MM.1S (cell line): ENCODE measurements around the gene BSN.

Source experiments
- CTCF ChIP-seq: fragments of 300-600 bp; sonication (generic); IDR thresholded peaks from 2 replicates; pipeline ENCODE4 v1.5.1; 2016; ENCODE audit warnings: antibody characterized with exemption, low read length, mixed read lengths
- EZH2 ChIP-seq: fragments of 300-600 bp; sonication (generic); optimal IDR thresholded peaks from 2 replicates; pipeline ENCODE3; 2017; ENCODE audit warnings: low read depth, mild to moderate bottlenecking, antibody characterized with exemption, low read length, mixed read lengths
- EZH2phosphoT487 ChIP-seq: fragments of 300-600 bp; sonication (generic); IDR thresholded peaks from 2 replicates; pipeline ENCODE4 v1.6.1; 2018; ENCODE audit warnings: antibody characterized with exemption, low read length

- TF ChIP-seq CTCF: no peak
- TF ChIP-seq EZH2phosphoT487: no peak
- TF ChIP-seq EZH2: no peak
Measured at GRCh38 chr3:49711489-49711888, 157.2 kb downstream of the BSN start.
